GM23248 (cell line): ENCODE results near the gene ALK. TPM values are rescaled to one million over a fixed set of nuclear protein-coding genes. Genes with fewer than 3 reads are reported as not detected.

Source experiments
- DNase-seq: peaks from one replicate; pipeline ENCODE4 v3.0.0-alpha.2; 2015
- H2AFZ ChIP-seq: fragments of 200-600 bp; sonication (generic); 2 replicates; pipeline ENCODE4 v1.6.1; 2016; ENCODE audit warnings: antibody characterized with exemption
- H3F3A ChIP-seq: fragments of 200-600 bp; sonication (generic); 2 replicates; pipeline ENCODE4 v1.6.1; 2016; ENCODE audit warnings: mild to moderate bottlenecking, antibody characterized with exemption, mixed run types; ENCODE audit not compliant: insufficient read depth
- H3K27ac ChIP-seq: fragments of 200-600 bp; sonication (generic); 2 replicates; pipeline ENCODE4 v1.5.1; 2016; ENCODE audit warnings: mild to moderate bottlenecking
- H3K27me3 ChIP-seq: fragments of 200-600 bp; sonication (generic); replicated peaks from 2 replicates; pipeline ENCODE4 v1.6.1; 2016; ENCODE audit warnings: mild to moderate bottlenecking; ENCODE audit not compliant: insufficient read depth
- H3K36me3 ChIP-seq: fragments of 200-600 bp; sonication (generic); 2 replicates; pipeline ENCODE4 v1.6.1; 2016; ENCODE audit warnings: low read depth, mild to moderate bottlenecking
- H3K4me1 ChIP-seq: fragments of 200-600 bp; sonication (generic); 2 replicates; pipeline ENCODE4 v1.6.1; 2016; ENCODE audit warnings: mild to moderate bottlenecking; ENCODE audit not compliant: insufficient read depth
- H3K4me2 ChIP-seq: fragments of 200-600 bp; sonication (generic); one replicate; pipeline ENCODE4 v1.6.1; 2016; ENCODE audit warnings: mild to moderate bottlenecking; ENCODE audit not compliant: unreplicated experiment
- H3K4me3 ChIP-seq: fragments of 200-600 bp; sonication (generic); 2 replicates; pipeline ENCODE4 v1.5.1; 2016; ENCODE audit warnings: mild to moderate bottlenecking
- H3K79me2 ChIP-seq: fragments of 200-600 bp; sonication (generic); 2 replicates; pipeline ENCODE4 v1.6.1; 2016; ENCODE audit warnings: mild to moderate bottlenecking; ENCODE audit not compliant: insufficient read depth
- H3K9ac ChIP-seq: fragments of 200-600 bp; sonication (generic); 2 replicates; pipeline ENCODE4 v1.6.1; 2016; ENCODE audit warnings: mild to moderate bottlenecking
- H3K9me2 ChIP-seq: fragments of 200-600 bp; sonication (generic); 2 replicates; pipeline ENCODE4 v1.6.1; 2016; ENCODE audit warnings: mixed run types, mild to moderate bottlenecking, moderate library complexity; ENCODE audit not compliant: insufficient read depth
- H3K9me3 ChIP-seq: fragments of 200-600 bp; sonication (generic); one replicate; pipeline ENCODE4 v1.6.1; 2017; ENCODE audit warnings: low read depth
- H4K20me1 ChIP-seq: fragments of 200-600 bp; sonication (generic); 2 replicates; pipeline ENCODE4 v1.6.0; 2016; ENCODE audit not compliant: insufficient read depth
- EZH2 ChIP-seq: fragments of 200-600 bp; sonication (generic); IDR thresholded peaks from 2 replicates; pipeline ENCODE4 v1.6.1; 2018; ENCODE audit warnings: antibody characterized with exemption, mild to moderate bottlenecking; ENCODE audit not compliant: insufficient read depth, poor library complexity, severe bottlenecking
- EZH2phosphoT487 ChIP-seq: fragments of 200-600 bp; sonication (generic); IDR thresholded peaks from 2 replicates; pipeline ENCODE4 v1.6.1; 2018; ENCODE audit warnings: antibody characterized with exemption, moderate library complexity, mild to moderate bottlenecking, low read depth; ENCODE audit not compliant: insufficient read depth
- WGBS, 2 experiments: methylation state at CpG; one replicate each; pipeline ENCODE4 v1.1.6; 2015 to 2017; ENCODE audit warnings: low lambda C conversion rate in 2 of 2, low coverage in 1 of 2; ENCODE audit errors: missing lambda C conversion rate in 2 of 2; 5-methylcytosine and 5-hydroxymethylcytosine counted together
- in situ Hi-C: fragments of 300-500 bp; cut with MboI; formaldehyde crosslinking; loops from 2 replicates; pipeline ENCODE4 v1.15.0; 2020
- polyA plus RNA-seq: library from polyadenylated mRNA; unstranded; fragments of >200 nt; fragmentation: Nextera tagmentation; extraction: Ambion mirVana; gene quantifications from 2 replicates; pipeline ENCODE4 v1.2.1, GENCODE V29; 2016
- total RNA-seq: library from RNA; depleted of rRNA; stranded (reverse); fragments of >200 nt; shearing (Covaris generic); gene quantifications from 2 replicates; pipeline ENCODE4 v1.2.3, GENCODE V29; 2014

The ALK gene
- total and polyA plus RNA-seq, 2 experiments from 2014 or later = under 0.01 to 0.05 TPM

DNA sequence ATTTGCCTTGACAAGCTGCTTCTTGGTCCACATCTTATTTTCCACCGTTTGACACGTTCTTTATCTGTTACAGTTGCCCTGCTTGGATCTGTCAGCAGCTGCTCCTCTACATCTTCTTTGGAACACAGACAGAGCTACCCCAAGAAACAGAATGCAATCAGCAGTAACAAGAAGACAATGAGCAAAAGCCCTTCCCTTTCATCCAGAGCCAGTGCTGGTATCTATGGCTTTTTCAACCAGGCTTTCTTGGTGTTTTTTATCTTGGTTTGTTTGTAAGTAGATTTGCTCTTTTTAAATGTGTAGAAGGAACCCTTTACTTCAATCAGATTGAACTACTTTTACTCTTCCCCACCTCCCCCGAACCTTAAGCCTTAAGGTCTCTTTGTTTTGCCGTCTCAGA lies 764.3 kb downstream of the ALK start:
- Histone ChIP-seq H4K20me1 (no peaks in the 10 kb centered on the region), H3F3A (no peaks in the 10 kb centered on the region; the same call in 1 of the 2 replicates), H3K4me2 (no peak overlapping the region), H3K79me2 (no peaks in the 10 kb centered on the region), H2AFZ (no peak overlapping the region), H3K4me1 (no peaks in the 10 kb centered on the region), H3K9ac (no peak overlapping the region), H3K9me2 (no peaks in the 10 kb centered on the region), H3K4me3 (no peak overlapping the region), H3K27ac (no peak overlapping the region), H3K36me3 (peaks cover 88% of the 10 kb centered on the region), H3K27me3 (no peaks in the 10 kb centered on the region), H3K9me3 (no peaks in the 10 kb centered on the region)
- in situ Hi-C loops = no loop called here
- no peak for DNase-seq
- 92 to 95% methylated on average over 4 of the region's 4 CpGs for WGBS, 2 experiments
- TF ChIP-seq EZH2phosphoT487 = no peak
- TF ChIP-seq EZH2 = no peak

GRCh38 chr2:29155578-29155977 lies 765.8 kb downstream of the ALK start:
- Histone ChIP-seq H3F3A (no peaks in the 10 kb centered on the region; the same call in 1 of the 2 replicates), H3K9me2 (no peaks in the 10 kb centered on the region), H3K27me3 (no peaks in the 10 kb centered on the region), H3K79me2 (no peaks in the 10 kb centered on the region), H3K9me3 (no peaks in the 10 kb centered on the region), H3K36me3 (peaks cover 79% of the 10 kb centered on the region), H3K4me1 (no peaks in the 10 kb centered on the region), H3K4me2 (no peak overlapping the region), H3K27ac (no peak overlapping the region), H4K20me1 (no peaks in the 10 kb centered on the region), H2AFZ (no peak overlapping the region), H3K9ac (no peak overlapping the region), H3K4me3 (no peak overlapping the region)
- TF ChIP-seq EZH2 = no peak
- TF ChIP-seq EZH2phosphoT487 = no peak
- in situ Hi-C loops = no loop called here
- WGBS, 2 experiments = 89 to 90% methylated on average over 2 of the region's 2 CpGs
- no peak for DNase-seq

DNA sequence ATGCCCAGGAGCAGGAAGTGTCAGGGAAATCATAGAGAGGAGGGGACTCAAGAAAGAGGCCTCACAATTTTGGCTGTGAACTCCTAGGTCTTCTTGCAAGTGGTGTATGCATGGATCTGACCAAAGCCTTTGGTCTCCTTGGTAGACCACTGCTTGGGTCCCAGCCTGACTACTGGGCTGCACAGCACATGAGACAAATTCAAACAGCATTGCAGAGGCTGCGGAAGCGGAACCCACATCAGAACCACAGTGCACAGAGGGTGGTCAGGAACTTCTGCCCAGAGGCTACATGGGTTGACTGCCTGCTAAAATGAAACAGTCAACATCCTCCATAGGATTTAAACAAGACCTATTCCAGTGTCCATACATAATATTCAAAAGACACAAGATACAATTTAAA lies 766.8 kb downstream of the ALK start:
- H4K20me1 ChIP-seq = no peaks in the 10 kb centered on the region
- no peak overlapping the region for H2AFZ ChIP-seq
- no peaks in the 10 kb centered on the region for H3K27me3 ChIP-seq
- TF ChIP-seq EZH2phosphoT487 = no peak
- TF ChIP-seq EZH2 = no peak
- no peak for DNase-seq
- H3K9me3 ChIP-seq = no peaks in the 10 kb centered on the region
- in situ Hi-C loops = no loop called here
- no peaks in the 10 kb centered on the region for H3K4me1 ChIP-seq
- 100% methylated on average over 2 of the region's 2 CpGs for WGBS, 2 experiments
- H3K79me2 ChIP-seq = no peaks in the 10 kb centered on the region
- no peaks in the 10 kb centered on the region for H3K9me2 ChIP-seq
- H3K27ac ChIP-seq = no peak overlapping the region
- H3K9ac ChIP-seq = no peak overlapping the region
- no peaks in the 10 kb centered on the region for H3F3A ChIP-seq
- H3K36me3 ChIP-seq = peaks cover 72% of the 10 kb centered on the region
- H3K4me2 ChIP-seq = no peak overlapping the region
- no peak overlapping the region for H3K4me3 ChIP-seq

- H3K9ac ChIP-seq = no peak overlapping the region
- no peaks in the 10 kb centered on the region for H3K9me3 ChIP-seq
- H4K20me1 ChIP-seq = no peaks in the 10 kb centered on the region
- H3K4me1 ChIP-seq = no peaks in the 10 kb centered on the region
- H3K79me2 ChIP-seq = no peaks in the 10 kb centered on the region; the same call in 1 of the 2 replicates
- no peaks in the 10 kb centered on the region for H3F3A ChIP-seq
- H3K4me3 ChIP-seq = no peak overlapping the region
- H2AFZ ChIP-seq = no peak overlapping the region
- H3K27me3 ChIP-seq = no peaks in the 10 kb centered on the region
- TF ChIP-seq EZH2phosphoT487 (no peak), EZH2 (no peak)
- no peaks in the 10 kb centered on the region for H3K9me2 ChIP-seq
- in situ Hi-C loops = no loop called here
- H3K36me3 ChIP-seq = peaks cover 29% of the 10 kb centered on the region
- DNase-seq = no peak
- H3K27ac ChIP-seq = no peak overlapping the region
- no peak overlapping the region for H3K4me2 ChIP-seq
- 76 to 82% methylated on average over 3 of the region's 3 CpGs for WGBS, 2 experiments
These were observed 773.4 kb downstream of the ALK start for GRCh38 chr2:29147963-29148362.

- Histone ChIP-seq H3K4me1 (no peaks in the 10 kb centered on the region), H3K9ac (no peak overlapping the region), H3K27ac (no peak overlapping the region), H2AFZ (no peak overlapping the region), H4K20me1 (no peaks in the 10 kb centered on the region), H3K27me3 (no peaks in the 10 kb centered on the region), H3K4me2 (no peak overlapping the region), H3K36me3 (peaks cover 17% of the 10 kb centered on the region), H3K79me2 (peaks cover 14% of the 10 kb centered on the region), H3F3A (no peaks in the 10 kb centered on the region), H3K4me3 (no peak overlapping the region), H3K9me3 (no peaks in the 10 kb centered on the region), H3K9me2 (no peaks in the 10 kb centered on the region)
- in situ Hi-C loops = no loop called here
- DNase-seq = no peak
- TF ChIP-seq EZH2phosphoT487 (no peak), EZH2 (no peak)
- 80 to 86% methylated on average over 3 of the region's 3 CpGs for WGBS, 2 experiments
These were observed 775.2 kb downstream of the ALK start for GRCh38 chr2:29146197-29146596.
